ENCODE data around the gene SLC18A2. TPM values are rescaled to one million over a fixed set of nuclear protein-coding genes. Genes with fewer than 3 reads are reported as not detected.
"Not testable (repeated sequence)": the region's sequence is repeated elsewhere in the genome, so short reads cannot be mapped to it uniquely, and the experiment has no call there.

The SLC18A2 gene
- total and polyA plus RNA-seq, 10 donors, result 0.02 to 0.92 (median 0.28) TPM

DNA sequence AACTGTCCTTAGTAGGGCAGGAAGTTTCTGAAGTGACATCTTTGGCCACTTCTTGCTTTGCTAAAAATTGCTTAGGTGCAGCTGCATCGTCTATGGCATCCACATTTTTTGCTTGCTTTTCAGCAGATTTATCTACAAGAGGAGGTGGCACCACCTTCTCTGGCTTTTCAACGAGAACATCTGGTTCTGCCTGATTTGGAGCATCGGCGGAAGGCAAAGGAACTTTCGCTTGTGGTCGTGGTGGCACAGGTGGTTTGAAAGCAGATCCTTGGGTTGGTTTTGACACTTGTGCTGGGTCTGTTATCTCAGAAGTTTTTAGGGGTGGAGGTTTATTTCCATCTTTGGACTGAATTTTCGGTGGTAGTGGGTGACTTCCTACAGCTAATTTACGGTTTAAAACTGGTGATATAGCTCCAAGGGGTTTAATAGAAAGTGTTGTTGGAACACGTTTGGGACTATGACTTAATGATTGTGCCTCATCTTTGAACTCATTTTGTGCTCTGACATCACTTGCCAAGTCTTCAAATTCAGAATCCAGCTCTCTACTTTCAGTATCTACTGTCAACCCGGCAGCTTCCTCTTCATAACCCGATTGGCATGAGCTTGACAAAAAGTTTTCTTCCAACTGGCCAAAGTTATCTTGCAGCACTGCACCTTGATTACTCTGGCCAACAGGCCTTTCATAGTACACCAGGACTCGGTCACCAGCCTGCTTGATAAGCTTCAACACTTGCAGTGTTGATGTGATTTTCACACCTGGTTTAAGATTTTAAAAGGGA, 44.0 kb downstream of the SLC18A2 start:
- Histone ChIP-seq H3K27ac (no peak overlapping the region), H3K4me3 (no peak overlapping the region), H3K27me3 (replicated peaks in 1 of 7) (no peaks in the 10 kb centered on the region), H3K36me3 (peaks cover 0 to 77% (median 34%) of the 10 kb centered on the region in 6 donors), H3K9me3 (no peaks in the 10 kb centered on the region), H3K4me1 (no peaks in the 10 kb centered on the region)
- intact Hi-C loops (cut with DNase I; ENCODE audit: low total_unique reads), result no loop called here
- TF ChIP-seq POLR2A (IDR thresholded peaks at IDR 0.05), result no peak
- TF ChIP-seq, protein P1, sequence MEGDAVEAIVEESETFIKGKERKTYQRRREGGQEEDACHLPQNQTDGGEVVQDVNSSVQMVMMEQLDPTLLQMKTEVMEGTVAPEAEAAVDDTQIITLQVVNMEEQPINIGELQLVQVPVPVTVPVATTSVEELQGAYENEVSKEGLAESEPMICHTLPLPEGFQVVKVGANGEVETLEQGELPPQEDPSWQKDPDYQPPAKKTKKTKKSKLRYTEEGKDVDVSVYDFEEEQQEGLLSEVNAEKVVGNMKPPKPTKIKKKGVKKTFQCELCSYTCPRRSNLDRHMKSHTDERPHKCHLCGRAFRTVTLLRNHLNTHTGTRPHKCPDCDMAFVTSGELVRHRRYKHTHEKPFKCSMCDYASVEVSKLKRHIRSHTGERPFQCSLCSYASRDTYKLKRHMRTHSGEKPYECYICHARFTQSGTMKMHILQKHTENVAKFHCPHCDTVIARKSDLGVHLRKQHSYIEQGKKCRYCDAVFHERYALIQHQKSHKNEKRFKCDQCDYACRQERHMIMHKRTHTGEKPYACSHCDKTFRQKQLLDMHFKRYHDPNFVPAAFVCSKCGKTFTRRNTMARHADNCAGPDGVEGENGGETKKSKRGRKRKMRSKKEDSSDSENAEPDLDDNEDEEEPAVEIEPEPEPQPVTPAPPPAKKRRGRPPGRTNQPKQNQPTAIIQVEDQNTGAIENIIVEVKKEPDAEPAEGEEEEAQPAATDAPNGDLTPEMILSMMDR (IDR thresholded peaks at IDR 0.05 in 8 of 11, conservative IDR thresholded peaks at IDR 0.05 in 3 of 11), result no peak
- no peak for TF ChIP-seq POLR2AphosphoS5 (IDR thresholded peaks at IDR 0.05)
- no peak for DNase-seq
- 75 to 88% (median 86%) methylated on average over 12 of the region's 12 CpGs for WGBS, 5 donors

DNA sequence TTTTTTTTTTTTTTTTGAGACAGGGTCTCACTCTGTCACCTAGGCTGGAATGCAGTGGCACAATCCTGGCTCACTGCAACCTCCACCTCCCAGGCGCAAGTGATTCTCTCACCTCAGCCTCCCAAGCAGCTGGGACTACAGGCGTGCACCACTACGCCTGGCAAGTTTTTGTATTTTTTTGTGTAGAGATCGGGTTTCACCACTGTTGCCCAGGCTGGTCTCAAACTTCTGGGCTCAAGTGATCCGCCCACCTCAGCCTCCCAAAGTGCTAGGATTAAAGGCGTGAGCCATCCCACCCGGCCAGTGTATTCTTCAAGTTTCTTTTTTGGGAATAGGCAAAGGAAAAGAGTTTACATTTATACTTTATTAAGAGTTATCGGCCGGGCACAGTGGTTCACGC, 50.0 kb downstream of the SLC18A2 start:
- intact Hi-C loops (cut with DNase I; ENCODE audit: low total_unique reads), result not testable (repeated sequence)

DNA sequence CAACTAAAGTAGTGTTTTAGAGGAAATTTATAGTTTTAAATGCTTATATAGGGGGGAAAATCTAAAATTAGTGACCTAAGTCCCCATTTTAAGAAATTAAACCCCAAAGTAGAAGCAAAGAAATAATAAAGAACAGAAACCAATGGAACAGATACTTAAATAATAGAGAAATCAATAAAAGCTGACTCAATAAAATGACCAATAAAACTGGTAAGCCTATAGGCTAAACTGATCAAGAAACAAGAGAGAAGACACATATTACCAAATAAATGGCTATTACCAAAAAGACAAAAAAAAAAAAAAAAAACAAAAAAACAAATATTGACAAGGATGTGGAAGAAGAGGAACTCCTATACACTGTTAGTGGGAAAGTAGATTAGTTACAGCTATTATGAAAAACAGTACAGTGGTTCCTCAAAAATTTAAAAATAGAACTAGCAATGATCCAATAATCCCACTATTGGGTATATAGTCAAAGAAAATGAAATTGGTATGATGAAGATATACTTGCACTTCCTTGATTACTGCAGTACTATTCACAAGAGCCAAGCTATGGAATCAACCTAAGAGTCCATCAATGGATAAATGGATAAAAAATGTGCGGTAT, 53.2 kb downstream of the SLC18A2 start:
- DNase-seq, result no peak
- Histone ChIP-seq H3K27me3 (replicated peaks in 1 of 7) (no peaks in the 10 kb centered on the region), H3K9me3 (peaks cover 0 to 3% (median 0%) of the 10 kb centered on the region in 8 donors), H3K4me3 (no peak overlapping the region), H3K27ac (no peak overlapping the region), H3K4me1 (no peaks in the 10 kb centered on the region), H3K36me3 (peaks cover 0 to 20% (median 9%) of the 10 kb centered on the region in 6 donors)
- intact Hi-C loops (cut with DNase I; ENCODE audit: low total_unique reads), result no loop called here
- 92 to 100% (median 98%) methylated on average over 1 of the region's 1 CpG for WGBS, 5 donors
- no peak for TF ChIP-seq POLR2AphosphoS5 (IDR thresholded peaks at IDR 0.05)
- TF ChIP-seq, protein P1 (IDR thresholded peaks at IDR 0.05 in 8 of 11, conservative IDR thresholded peaks at IDR 0.05 in 3 of 11), result no peak
- no peak for TF ChIP-seq POLR2A (IDR thresholded peaks at IDR 0.05)

More for the DNA sequence above, 50.0 kb downstream of the SLC18A2 start:
- H3K27ac ChIP-seq; H3K4me3 ChIP-seq; H3K27me3 ChIP-seq (replicated peaks in 1 of 7); DNase-seq; H3K4me1 ChIP-seq; H3K9me3 ChIP-seq: not testable (repeated sequence)
- WGBS, 5 donors, result 96 to 98% (median 97%) methylated on average over 10 of the region's 10 CpGs
- H3K36me3 ChIP-seq, result peaks cover 0 to 47% (median 14%) of the 10 kb centered on the region in 6 donors

DNA sequence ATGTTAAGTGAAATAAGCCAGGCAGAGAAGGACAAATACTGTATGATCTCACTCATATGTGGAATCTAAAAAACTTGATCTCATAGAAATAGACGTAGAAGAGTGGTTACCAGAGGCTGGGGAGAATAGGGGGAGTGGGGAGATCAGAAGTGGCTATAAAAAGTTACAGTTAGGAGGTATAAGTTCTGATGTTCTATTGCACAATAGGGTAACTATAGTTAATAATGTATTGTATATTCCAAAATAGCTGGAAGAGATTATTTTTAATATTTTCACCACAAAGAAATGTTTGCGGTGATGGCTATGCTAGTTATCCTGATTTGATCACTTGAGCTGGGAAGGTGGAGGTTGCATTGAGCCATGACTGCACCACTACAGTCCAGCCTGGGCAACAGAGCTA, 53.8 kb downstream of the SLC18A2 start:
- Histone ChIP-seq H3K9me3 (peaks cover 0 to 9% (median 5%) of the 10 kb centered on the region in 8 donors), H3K27ac (no peak overlapping the region), H3K36me3 (peaks cover 0 to 18% (median 3%) of the 10 kb centered on the region in 6 donors), H3K4me1 (no peaks in the 10 kb centered on the region), H3K4me3 (no peak overlapping the region), H3K27me3 (replicated peaks in 1 of 7) (no peaks in the 10 kb centered on the region)
- 96 to 100% (median 97%) methylated on average over 2 of the region's 2 CpGs for whole genome bisulfite sequencing, 5 donors
- DNase-seq, result no peak
- intact Hi-C loops (cut with DNase I; ENCODE audit: low total_unique reads), result no loop called here
- no peak for TF ChIP-seq POLR2AphosphoS5 (IDR thresholded peaks at IDR 0.05)

DNA sequence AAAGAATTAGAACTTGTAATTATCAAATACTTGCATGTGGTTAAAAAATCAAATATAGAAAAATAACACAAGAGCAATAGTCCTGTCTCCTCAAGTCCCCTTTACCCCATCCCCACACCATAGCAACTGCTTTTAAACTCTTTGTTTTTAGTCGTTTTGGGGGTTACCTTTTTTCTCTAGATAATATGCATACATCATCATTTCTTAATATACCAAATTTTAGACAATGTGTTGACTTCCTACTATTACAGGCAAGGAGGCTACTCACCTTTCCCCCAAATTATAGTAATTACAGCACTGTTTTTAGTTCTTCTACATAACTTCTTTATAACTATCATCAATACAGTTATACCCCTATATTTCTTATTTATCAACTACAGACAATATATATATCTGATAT, 57.3 kb downstream of the SLC18A2 start:
- no peak for DNase-seq
- H3K4me1 ChIP-seq, result no peaks in the 10 kb centered on the region
- peaks cover 0 to 29% (median 11%) of the 10 kb centered on the region in 8 donors for H3K9me3 ChIP-seq
- peaks cover 0 to 17% (median 0%) of the 10 kb centered on the region in 6 donors for H3K36me3 ChIP-seq
- intact Hi-C loops (cut with DNase I; ENCODE audit: low total_unique reads), result no loop called here
- WGBS, 5 donors, result 78 to 93% (median 88%) methylated on average over 1 of the region's 1 CpG
- H3K4me3 ChIP-seq, result no peak overlapping the region
- H3K27me3 ChIP-seq (replicated peaks in 1 of 7), result no peaks in the 10 kb centered on the region
- TF ChIP-seq, protein P1 (IDR thresholded peaks at IDR 0.05 in 8 of 11, conservative IDR thresholded peaks at IDR 0.05 in 3 of 11), result no peak
- TF ChIP-seq POLR2A (IDR thresholded peaks at IDR 0.05) (no peak), POLR2AphosphoS5 (IDR thresholded peaks at IDR 0.05) (no peak)
- H3K27ac ChIP-seq, result no peak overlapping the region
